Measurements from ENCODE around the gene GMEB1.
"Not testable (repeated sequence)": the region's sequence is repeated elsewhere in the genome, so short reads cannot be mapped to it uniquely, and the experiment has no call there.

The GMEB1 gene

GRCh38 chr1:28648008-28648473 is 20.5 kb upstream of the GMEB1 start:
- Histone ChIP-seq H3K4me3 (ENCODE audit: low read depth in 1 of 2, low read length in 1 of 2) (peak overlapping the region; percentile 64 to 67), H3K27me3 (no peaks in the 10 kb centered on the region), H3K4me1 (ENCODE audit: control insufficient read depth in 1 of 2, insufficient read depth in 1 of 2, low read depth in 1 of 2, low read length in 1 of 2) (peaks cover 43 to 50% of the 10 kb centered on the region in 2 experiments), H3K9me3 (no peaks in the 10 kb centered on the region), H3K36me3 (no peaks in the 10 kb centered on the region), H3K27ac (peak overlapping the region; percentile 88)
- TF ChIP-seq CTCF (IDR thresholded peaks at IDR 0.05) = no peak

DNA sequence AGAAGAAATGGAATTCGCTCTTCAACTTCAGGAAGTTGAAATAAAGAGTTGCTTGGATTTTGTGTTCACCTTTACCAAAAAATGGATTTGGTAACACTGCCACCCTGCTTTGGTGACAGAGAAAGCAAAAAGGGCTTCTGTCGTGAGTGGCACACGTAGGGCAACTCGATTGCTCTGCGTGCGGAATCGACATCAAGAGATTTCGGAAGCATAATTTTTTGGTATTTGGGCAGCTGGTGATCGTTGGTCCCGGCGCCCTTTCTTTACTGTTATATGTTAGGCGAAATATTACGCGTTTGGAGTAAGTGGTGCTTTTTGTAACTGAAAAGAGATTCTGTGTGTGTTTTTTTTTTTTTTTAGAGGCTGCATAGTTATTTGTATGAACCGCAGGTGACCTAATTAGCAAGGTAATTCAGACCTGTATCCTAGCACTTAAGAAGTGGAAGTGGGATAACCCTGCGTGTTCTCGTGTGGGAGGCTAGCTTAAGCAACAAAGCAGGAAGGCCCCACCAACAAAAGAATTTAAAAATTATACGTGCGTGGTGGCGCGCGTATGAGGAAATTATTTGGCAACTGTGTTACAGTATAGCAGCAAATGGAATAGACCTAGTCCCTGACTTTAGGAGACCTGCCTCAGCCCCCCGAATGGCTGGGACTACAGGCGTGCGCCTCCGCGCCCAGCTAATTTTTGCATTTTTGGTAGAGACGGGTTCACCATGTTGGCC is 19.9 kb upstream of the GMEB1 start, which contains the start of gene RNU11:
TSS of gene RNU11 (plus strand) at position 127 of the 725 bp plus-strand sequence.
- no peaks in the 10 kb centered on the region for H3K36me3 ChIP-seq
- H3K4me1 ChIP-seq (ENCODE audit: control insufficient read depth in 1 of 2, insufficient read depth in 1 of 2, low read depth in 1 of 2, low read length in 1 of 2) = peaks cover 37 to 45% of the 10 kb centered on the region in 2 experiments
- no peaks in the 10 kb centered on the region for H3K27me3 ChIP-seq
- no peaks in the 10 kb centered on the region for H3K9me3 ChIP-seq
- peak within 1 kb of the TSS; percentile 64 to 67 for H3K4me3 ChIP-seq (ENCODE audit: low read depth in 1 of 2, low read length in 1 of 2)
- no peak for TF ChIP-seq CTCF (IDR thresholded peaks at IDR 0.05)
- H3K27ac ChIP-seq = peak within 1 kb of the TSS; percentile 88

DNA sequence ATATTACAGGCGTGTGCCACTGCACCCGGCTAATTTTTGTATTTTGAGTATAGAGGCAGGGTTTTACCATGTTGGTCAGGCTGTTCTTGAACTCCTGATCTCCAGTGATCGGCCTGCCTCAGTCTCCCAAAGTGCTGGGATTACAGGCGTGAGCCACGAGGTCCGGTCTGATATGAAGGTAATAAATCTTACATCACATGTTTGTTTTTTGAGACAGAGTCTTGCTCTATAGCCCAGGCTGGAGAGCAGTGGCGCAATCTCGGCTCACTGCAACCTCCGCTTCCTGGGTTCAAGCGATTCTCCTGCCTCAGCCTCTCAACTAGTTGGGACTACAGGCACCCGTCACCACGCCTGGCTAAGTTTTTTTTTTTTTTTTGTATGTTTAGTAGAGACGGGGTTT is 15.5 kb upstream of the GMEB1 start:
- peaks cover 16 to 22% of the 10 kb centered on the region in 2 experiments for H3K4me1 ChIP-seq (ENCODE audit: control insufficient read depth in 1 of 2, insufficient read depth in 1 of 2, low read depth in 1 of 2, low read length in 1 of 2)
- H3K36me3 ChIP-seq; H3K27ac ChIP-seq; H3K4me3 ChIP-seq (ENCODE audit: low read depth in 1 of 2, low read length in 1 of 2); H3K9me3 ChIP-seq; H3K27me3 ChIP-seq: not testable (repeated sequence)

DNA sequence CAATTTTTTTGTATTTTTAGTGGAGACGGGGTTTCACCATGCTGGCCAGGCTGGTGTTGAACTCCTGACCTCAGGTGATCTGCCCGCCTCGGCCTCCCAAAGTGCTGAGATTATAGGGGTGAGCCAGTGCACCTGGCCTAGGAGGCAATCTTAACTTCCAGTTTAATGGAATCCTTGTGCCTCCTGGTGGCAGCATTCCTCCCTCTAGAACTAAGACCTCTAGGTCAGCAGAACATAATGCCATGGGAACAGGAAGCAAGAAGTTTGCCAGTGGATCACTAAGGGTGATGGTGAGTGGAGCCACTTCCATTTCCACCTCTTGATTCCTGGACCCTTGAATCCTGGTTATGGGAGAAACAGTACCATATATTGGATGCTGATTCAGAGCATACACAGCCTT is 14.7 kb upstream of the GMEB1 start:
- peaks cover 12 to 15% of the 10 kb centered on the region in 2 experiments for H3K4me1 ChIP-seq (ENCODE audit: control insufficient read depth in 1 of 2, insufficient read depth in 1 of 2, low read depth in 1 of 2, low read length in 1 of 2)
- not testable (repeated sequence) for H3K27ac ChIP-seq; H3K27me3 ChIP-seq; H3K36me3 ChIP-seq; H3K4me3 ChIP-seq (ENCODE audit: low read depth in 1 of 2, low read length in 1 of 2); H3K9me3 ChIP-seq

- H3K36me3 ChIP-seq; H3K4me1 ChIP-seq (ENCODE audit: control insufficient read depth in 1 of 2, insufficient read depth in 1 of 2, low read depth in 1 of 2, low read length in 1 of 2); H3K9me3 ChIP-seq; H3K27ac ChIP-seq; H3K27me3 ChIP-seq; H3K4me3 ChIP-seq (ENCODE audit: low read depth in 1 of 2, low read length in 1 of 2): not testable (repeated sequence)
Measured at GRCh38 chr1:28655448-28656311, 12.9 kb upstream of the GMEB1 start.

DNA sequence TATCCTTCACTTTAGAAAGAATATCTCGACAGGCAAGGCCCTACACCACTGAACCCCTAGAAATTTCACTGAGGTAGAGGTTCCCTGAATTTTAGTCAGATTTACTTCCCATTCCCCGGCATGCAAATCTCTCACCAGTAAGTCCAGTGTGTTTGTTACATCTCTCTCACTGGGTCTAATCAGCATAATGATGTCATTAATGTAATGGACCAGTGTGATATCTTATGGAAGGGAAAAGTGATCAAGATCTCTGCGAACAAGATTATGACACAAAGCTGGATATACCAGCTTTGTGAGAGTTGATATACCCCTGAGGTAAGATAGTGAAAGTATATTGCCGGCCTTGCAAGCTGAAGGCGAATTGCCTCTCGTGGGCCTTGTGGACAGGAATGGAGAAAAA is 12.2 kb upstream of the GMEB1 start:
- Histone ChIP-seq H3K36me3 (no peaks in the 10 kb centered on the region), H3K4me3 (ENCODE audit: low read depth in 1 of 2, low read length in 1 of 2) (no peak overlapping the region), H3K4me1 (ENCODE audit: control insufficient read depth in 1 of 2, insufficient read depth in 1 of 2, low read depth in 1 of 2, low read length in 1 of 2) (peaks cover 3 to 7% of the 10 kb centered on the region in 2 experiments), H3K27ac (no peak overlapping the region), H3K27me3 (no peaks in the 10 kb centered on the region), H3K9me3 (no peaks in the 10 kb centered on the region)
- TF ChIP-seq CTCF (IDR thresholded peaks at IDR 0.05) = no peak
